ENCODE measurements around the gene NAPG.
"Not testable (repeated sequence)": the region's sequence is repeated elsewhere in the genome, so short reads cannot be mapped to it uniquely, and the experiment has no call there.

DNA sequence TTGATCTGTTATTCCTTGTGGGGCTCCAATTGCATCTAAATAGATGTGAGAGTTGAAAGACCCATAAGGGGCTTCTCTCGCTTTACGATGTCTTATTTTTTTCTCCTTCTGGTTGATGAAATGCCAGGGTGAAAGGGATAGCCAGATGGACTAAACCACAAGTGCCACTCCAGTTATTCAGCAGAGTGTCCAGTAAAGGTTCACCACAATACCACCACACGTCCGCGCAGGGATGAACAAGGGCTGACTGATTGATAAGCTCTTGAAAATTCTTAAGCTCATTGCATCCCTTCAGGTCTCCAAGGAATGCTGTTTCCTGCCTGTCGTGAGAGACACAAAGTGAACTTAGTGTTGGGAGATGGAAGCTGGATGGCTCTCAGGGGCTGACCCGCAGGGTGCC, 74.9 kb downstream of the NAPG start:
- TF ChIP-seq, protein P1, sequence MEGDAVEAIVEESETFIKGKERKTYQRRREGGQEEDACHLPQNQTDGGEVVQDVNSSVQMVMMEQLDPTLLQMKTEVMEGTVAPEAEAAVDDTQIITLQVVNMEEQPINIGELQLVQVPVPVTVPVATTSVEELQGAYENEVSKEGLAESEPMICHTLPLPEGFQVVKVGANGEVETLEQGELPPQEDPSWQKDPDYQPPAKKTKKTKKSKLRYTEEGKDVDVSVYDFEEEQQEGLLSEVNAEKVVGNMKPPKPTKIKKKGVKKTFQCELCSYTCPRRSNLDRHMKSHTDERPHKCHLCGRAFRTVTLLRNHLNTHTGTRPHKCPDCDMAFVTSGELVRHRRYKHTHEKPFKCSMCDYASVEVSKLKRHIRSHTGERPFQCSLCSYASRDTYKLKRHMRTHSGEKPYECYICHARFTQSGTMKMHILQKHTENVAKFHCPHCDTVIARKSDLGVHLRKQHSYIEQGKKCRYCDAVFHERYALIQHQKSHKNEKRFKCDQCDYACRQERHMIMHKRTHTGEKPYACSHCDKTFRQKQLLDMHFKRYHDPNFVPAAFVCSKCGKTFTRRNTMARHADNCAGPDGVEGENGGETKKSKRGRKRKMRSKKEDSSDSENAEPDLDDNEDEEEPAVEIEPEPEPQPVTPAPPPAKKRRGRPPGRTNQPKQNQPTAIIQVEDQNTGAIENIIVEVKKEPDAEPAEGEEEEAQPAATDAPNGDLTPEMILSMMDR (IDR thresholded peaks at IDR 0.05): not testable (repeated sequence)
- TF ChIP-seq ZFX (IDR thresholded peaks at IDR 0.05; ENCODE audit: borderline replicate concordance): not testable (repeated sequence)
